HepG2 (cell line): ENCODE data around the gene UBALD1. TPM values are rescaled to one million over a fixed set of nuclear protein-coding genes. Genes with fewer than 3 reads are reported as not detected.

ENCODE experiments used
- ATAC-seq: fragments of 200-7000 bp; cut with Tn5 transposase; 3 replicates; pipeline ENCODE4 v1.9.1; 2020; ENCODE audit warnings: mild to moderate bottlenecking, moderate library complexity
- BruUV-seq: library from RNA; stranded (reverse); fragments of 400-500 nt; replicated peaks from 2 replicates; lab custom pipeline; 2021; lab: Mats Ljungman, UMichigan
- CTCF ChIA-PET: fragments of 300-600 bp; formaldehyde crosslinking; extraction: SDS; loops from one replicate; lab custom pipeline; 2021; ENCODE audit warnings: low total read pairs, inconsistent platforms, low intra/inter-chr PET ratio; lab: Yijun Ruan, JAX
- POLR2A ChIA-PET: fragments of 350-600 bp; sonication (Branson Sonifier 250); formaldehyde crosslinking; loops from one replicate; lab custom pipeline; 2020; ENCODE audit warnings: antibody characterized with exemption, inconsistent platforms; lab: Yijun Ruan, JAX
- DNase-seq: peaks from one replicate; pipeline ENCODE4 v3.0.0-alpha.2; 2015; ENCODE audit warnings: low spot score
- FAIRE-seq: peaks from 3 replicates; lab custom pipeline; 2011; peaks lifted over from hg19 to GRCh38; lab: Jason Lieb, UNC
- H2AFZ ChIP-seq: one replicate; pipeline ENCODE4 v1.6.1; 2011; ENCODE audit warnings: low read length, inconsistent platforms
- H3K27ac ChIP-seq: fragments of 300-600 bp; 3 replicates; pipeline ENCODE4 v1.8.0; 2011; ENCODE audit warnings: mixed run types, mild to moderate bottlenecking, mixed read lengths, low read length, inconsistent platforms; ENCODE audit not compliant: insufficient read depth; ENCODE audit errors: extremely low read length
- H3K27me3 ChIP-seq, 2 experiments: fragments of 200-600 bp in 1 of 2; 2 replicates in 1 of 2; 3 replicates in 1 of 2; pipeline versions ENCODE4 v1.6.0 to v1.8.0; 2011; ENCODE audit warnings: low read length in 2 of 2, mild to moderate bottlenecking in 2 of 2, moderate library complexity in 2 of 2, inconsistent platforms in 1 of 2; ENCODE audit not compliant: insufficient read depth in 2 of 2, control insufficient read depth in 1 of 2
- H3K36me3 ChIP-seq, 2 experiments: fragments of 200-600 bp in 1 of 2; replicated peaks in 1 of 2; 2 replicates in 1 of 2; 3 replicates in 1 of 2; pipeline versions ENCODE4 v1.5.1 to v1.8.0; 2011; ENCODE audit warnings: low read length in 2 of 2, inconsistent platforms in 1 of 2; ENCODE audit not compliant: insufficient read depth in 2 of 2, control insufficient read depth in 1 of 2
- H3K4me1 ChIP-seq: 2 replicates; pipeline ENCODE4 v1.5.1; 2012; ENCODE audit warnings: low read length, inconsistent platforms; ENCODE audit not compliant: insufficient read depth
- H3K4me2 ChIP-seq: 2 replicates; pipeline ENCODE4 v1.6.0; 2011; ENCODE audit warnings: low read depth, low read length, inconsistent platforms
- H3K4me3 ChIP-seq, 3 experiments: fragments of 200-600 bp in 1 of 3; sonication (generic), shearing (Covaris generic) in 1 of 3; replicated peaks in 1 of 3; 2 replicates each; pipeline ENCODE4 v1.5.1; 2011 to 2016; ENCODE audit warnings: low read length in 3 of 3, inconsistent platforms in 2 of 3, low read depth in 2 of 3, mild to moderate bottlenecking in 2 of 3, control low read depth in 1 of 3, mixed read lengths in 1 of 3; ENCODE audit not compliant: insufficient read depth in 1 of 3
- H3K79me2 ChIP-seq: one replicate; pipeline ENCODE4 v1.6.1; 2011; ENCODE audit warnings: low read length, inconsistent platforms; ENCODE audit not compliant: insufficient read depth
- H3K9ac ChIP-seq: 2 replicates; pipeline ENCODE4 v1.6.0; 2011; ENCODE audit warnings: mild to moderate bottlenecking, low read depth, low read length, inconsistent platforms; ENCODE audit not compliant: insufficient read depth
- H3K9me3 ChIP-seq: 2 replicates; pipeline ENCODE4 v1.5.1; 2012; ENCODE audit warnings: mild to moderate bottlenecking, low read length
- H4K20me1 ChIP-seq: 2 replicates; pipeline ENCODE4 v1.6.0; 2011; ENCODE audit warnings: inconsistent platforms, mild to moderate bottlenecking, low read length, moderate library complexity; ENCODE audit not compliant: insufficient read depth
- HMGXB3 ChIP-seq: sonication (generic); formaldehyde crosslinking; IDR thresholded peaks from 2 replicates; pipeline ENCODE4 v1.4.0; 2020; ENCODE audit warnings: missing genetic modification reagents, borderline replicate concordance
- KDM6A ChIP-seq: IDR thresholded peaks from 2 replicates; pipeline ENCODE4 v1.6.1; 2016; ENCODE audit warnings: low read depth
- KLF12 ChIP-seq: sonication (generic); formaldehyde crosslinking; IDR thresholded peaks from 2 replicates; pipeline ENCODE4 v1.4.0; 2020; ENCODE audit warnings: missing genetic modification reagents, borderline replicate concordance
- MED1 ChIP-seq: sonication (generic); formaldehyde crosslinking; IDR thresholded peaks from 2 replicates; pipeline ENCODE4 v1.4.0; 2020; ENCODE audit warnings: missing genetic modification reagents
- MIER3 ChIP-seq: IDR thresholded peaks from 2 replicates; pipeline ENCODE4 v1.6.1; 2016; ENCODE audit warnings: missing compliant biosample characterization, borderline replicate concordance
- MYC ChIP-seq: sonication (generic); formaldehyde crosslinking; IDR thresholded peaks from 2 replicates; pipeline ENCODE4 v1.9.0; 2021; ENCODE audit warnings: missing genetic modification reagents, borderline replicate concordance
- NR2F2 ChIP-seq: IDR thresholded peaks from 2 replicates; pipeline ENCODE4 v1.6.1; 2012; ENCODE audit warnings: low read depth, inconsistent platforms, borderline replicate concordance
- ZFX ChIP-seq: sonication (generic); formaldehyde crosslinking; IDR thresholded peaks from 2 replicates; pipeline ENCODE4 v1.4.0; 2020; ENCODE audit warnings: mild to moderate bottlenecking, low read depth, missing genetic modification reagents, moderate library complexity
- ZNF296 ChIP-seq: sonication (generic); formaldehyde crosslinking; conservative IDR thresholded peaks from 2 replicates; pipeline ENCODE4 v1.5.0; 2020; ENCODE audit warnings: mild to moderate bottlenecking, missing genetic modification reagents
- ZNF333 ChIP-seq: sonication (generic); formaldehyde crosslinking; IDR thresholded peaks from 2 replicates; pipeline ENCODE4 v1.4.0; 2020; ENCODE audit warnings: mild to moderate bottlenecking, missing genetic modification reagents, borderline replicate concordance
- ZNF543 ChIP-seq: sonication (generic); formaldehyde crosslinking; IDR thresholded peaks from 2 replicates; pipeline ENCODE4 v1.4.0; 2020; ENCODE audit warnings: mild to moderate bottlenecking, missing genetic modification reagents
- ZNF687 ChIP-seq: sonication (generic); formaldehyde crosslinking; IDR thresholded peaks from 2 replicates; pipeline ENCODE4 v1.5.1; 2020; ENCODE audit warnings: mild to moderate bottlenecking, missing genetic modification reagents, moderate library complexity
- WGBS: methylation state at CpG from one replicate; pipeline ENCODE4 v1.1.6; 2017; ENCODE audit warnings: low lambda C conversion rate; 5-methylcytosine and 5-hydroxymethylcytosine counted together
- in situ Hi-C: cut with HindIII; loops from 2 replicates; pipeline ENCODE4 v1.10.0; 2017; ENCODE audit warnings: low pct_unique_long_range_greater_than_20kb; ENCODE audit not compliant: extremely low pct_ligation_motif_present
- intact Hi-C: fragments of 100-400 bp; cut with micrococcal nuclease; formaldehyde crosslinking; loops from one replicate; pipeline ENCODE4 v1.10.0; 2022; ENCODE audit not compliant: unreplicated experiment
- polyA plus RNA-seq, 8 experiments: library from polyadenylated mRNA; depleted of rRNA in 3 of 8; stranded (reverse) in 7 of 8; unstranded in 1 of 8; fragments of >200 nt; fragmentation: Illumina TruSeq in 4 of 8; extraction: Trizol in 4 of 8; gene quantifications; 2 replicates each; pipeline versions ENCODE4 v1.2.1 to v1.2.3, GENCODE V29; 2011 to 2016; ENCODE audit warnings: low read depth in 4 of 8, missing spikeins in 1 of 8, mixed read lengths in 1 of 8; ENCODE audit not compliant: insufficient read depth in 1 of 8
- total RNA-seq, 5 experiments: library from RNA; depleted of rRNA; stranded (reverse); fragments of >200 nt; fragmentation: Illumina TruSeq; extraction: Trizol; gene quantifications; 2 replicates each; pipeline ENCODE4 v1.2.3, GENCODE V29; 2016; ENCODE audit warnings: low read depth in 1 of 5

The UBALD1 gene
- total and polyA plus RNA-seq, 2 of the 13 experiments (the other 11 are each of a cell fraction or from before 2014, with no cell fraction given) = 6.8 to 12.3 TPM

GRCh38 chr16:4618645-4619418 lies 4.1 kb upstream of the UBALD1 start (continued):
- peak; percentile 55; the same call in 1 of the 2 replicates for TF ChIP-seq HMGXB3 (CRISPR knock-in tag)
- TF ChIP-seq ZNF333 (CRISPR knock-in tag) = peak; percentile 34; the same call in 1 of the 2 replicates
- peak; percentile 69; the same call in 1 of the 2 replicates for TF ChIP-seq KLF12
- TF ChIP-seq MYC (CRISPR knock-in tag) = peak; percentile 50; the same call in 1 of the 2 replicates
- peak; percentile 54; the same call in 1 of the 2 replicates for TF ChIP-seq MED1 (CRISPR knock-in tag)
- no peak for TF ChIP-seq NR2F2

GRCh38 chr16:4617880-4618279 lies 3.2 kb upstream of the UBALD1 start:
- H3K4me2 ChIP-seq = peak overlapping the region; percentile 97
- ChIA-PET POLR2A (interaction anchor here (0.8 to 3.9 kb wide), 8 partner anchors 16 to 159 kb away, joined by 3 to 39 read pairs (median 4); partner anchors contain the start of genes ANKS3 and DNAAF8), CTCF (no interaction called here)
- intact Hi-C loops (loop anchor here (2.0 to 10.0 kb wide), 2 partner anchors 79 to 337 kb away; partner anchors contain the start of genes CDIP1 and SEC14L5), in situ Hi-C loops (loop anchor here (5.0 kb wide), 1 partner anchor 44 kb away; no protein-coding TSS in a partner anchor)
- no peaks in the 10 kb centered on the region for H3K9me3 ChIP-seq
- BruUV-seq = no TSS peak
- H3K4me3 ChIP-seq = peak overlapping the region; percentile 58 to 88 (median 74)
- H3K36me3 ChIP-seq = no peaks in the 10 kb centered on the region
- ATAC-seq (no peak), FAIRE-seq (no peak), DNase-seq (peak; percentile 29)
- H3K27ac ChIP-seq = peak overlapping the region; percentile 98
- peaks cover 18% of the 10 kb centered on the region for H3K79me2 ChIP-seq
- peaks cover 10% of the 10 kb centered on the region; the same call in 1 of the 2 replicates for H4K20me1 ChIP-seq
- peaks cover 71% of the 10 kb centered on the region for H3K4me1 ChIP-seq
- H3K27me3 ChIP-seq = no peaks in the 10 kb centered on the region; a peak in 1 of 5 replicates
- 2% methylated on average over 5 of the region's 8 CpGs for WGBS
- H3K9ac ChIP-seq = peak overlapping the region; percentile 88
- peak overlapping the region; percentile 64 for H2AFZ ChIP-seq
- 0 out of 2 replicates have a peak, but pooled peaks have one; percentile 54 for TF ChIP-seq ZNF296 (CRISPR knock-in tag)
- no peak for TF ChIP-seq MIER3 (CRISPR knock-in tag)
- peak; percentile 37 for TF ChIP-seq ZNF687 (CRISPR knock-in tag)
- 0 out of 2 replicates have a peak, but pooled peaks have one; percentile 7 for TF ChIP-seq KDM6A
- 0 out of 2 replicates have a peak, but pooled peaks have one; percentile 3 for TF ChIP-seq ZNF543 (CRISPR knock-in tag)
- peak; percentile 47; the same call in 1 of the 2 replicates for TF ChIP-seq ZFX (CRISPR knock-in tag)
